CD8-positive, alpha-beta memory T cell (primary cell): ENCODE results near the gene EGFLAM. TPM values are rescaled to one million over a fixed set of nuclear protein-coding genes. Genes with fewer than 3 reads are reported as not detected.

Source experiments
- CTCF ChIA-PET: fragments of 350-600 bp; sonication (Branson Sonifier 250); formaldehyde crosslinking; loops from one replicate; lab custom pipeline; 2021; ENCODE audit warnings: antibody characterized with exemption; lab: Charles Lee
- POLR2A ChIA-PET: fragments of 350-600 bp; sonication (Branson Sonifier 250); formaldehyde crosslinking; loops from one replicate; lab custom pipeline; 2021; ENCODE audit warnings: antibody characterized with exemption; lab: Charles Lee
- DNase-seq, 5 donors: peaks; one replicate each; pipeline versions ENCODE4 v3.0.0 to v3.0.0-alpha.2; 2020 to 2022; ENCODE audit warnings: mixed read lengths in 1 of 5
- H3K27ac ChIP-seq: one replicate; pipeline ENCODE4 v1.7.0; 2013; ENCODE audit warnings: low read depth, mild to moderate bottlenecking, low read length, moderate library complexity
- H3K27me3 ChIP-seq: 2 replicates; pipeline ENCODE4 v1.7.0; 2013; ENCODE audit warnings: low read length, mild to moderate bottlenecking; ENCODE audit not compliant: insufficient read depth, poor library complexity, severe bottlenecking
- H3K36me3 ChIP-seq: 2 replicates; pipeline ENCODE4 v1.7.0; 2013; ENCODE audit warnings: mild to moderate bottlenecking, low read length, moderate library complexity; ENCODE audit not compliant: insufficient read depth
- H3K4me1 ChIP-seq: 2 replicates; pipeline ENCODE4 v1.7.0; 2013; ENCODE audit warnings: mild to moderate bottlenecking, low read length, moderate library complexity; ENCODE audit not compliant: insufficient read depth
- H3K4me3 ChIP-seq: 2 replicates; pipeline ENCODE4 v1.7.0; 2013; ENCODE audit warnings: mild to moderate bottlenecking, low read length
- H3K9me3 ChIP-seq: 2 replicates; pipeline ENCODE4 v1.7.0; 2013; ENCODE audit warnings: mild to moderate bottlenecking, low read length
- H3K27ac Mint-ChIP-seq, 8 donors: one replicate each; pipeline ENCODE4 v1.8.0; 2020 to 2021; ENCODE audit warnings: mixed read lengths in 8 of 8, mild to moderate bottlenecking in 6 of 8, inconsistent platforms in 3 of 8, moderate library complexity in 3 of 8
- H3K27me3 Mint-ChIP-seq, 2 donors: one replicate each; pipeline ENCODE4 v1.8.0; 2020 to 2021; ENCODE audit warnings: mixed read lengths in 2 of 2, mild to moderate bottlenecking in 1 of 2, moderate library complexity in 1 of 2
- H3K36me3 Mint-ChIP-seq, 3 donors: one replicate each; pipeline ENCODE4 v1.8.0; 2020 to 2021; ENCODE audit warnings: mixed read lengths in 3 of 3, inconsistent platforms in 1 of 3, mild to moderate bottlenecking in 1 of 3
- H3K4me1 Mint-ChIP-seq, 3 donors: one replicate each; pipeline ENCODE4 v1.8.0; 2020 to 2021; ENCODE audit warnings: mixed read lengths in 3 of 3, inconsistent platforms in 1 of 3, mild to moderate bottlenecking in 1 of 3
- H3K4me3 Mint-ChIP-seq, 7 donors: one replicate each; pipeline ENCODE4 v1.8.0; 2020 to 2021; ENCODE audit warnings: mixed read lengths in 7 of 7, mild to moderate bottlenecking in 6 of 7, moderate library complexity in 4 of 7, inconsistent platforms in 2 of 7
- H3K9me3 Mint-ChIP-seq, 5 donors: one replicate each; pipeline ENCODE4 v1.8.0; 2020 to 2022; ENCODE audit warnings: mixed read lengths in 5 of 5, mild to moderate bottlenecking in 3 of 5, moderate library complexity in 2 of 5, inconsistent platforms in 1 of 5
- polyA plus RNA-seq: library from polyadenylated mRNA; unstranded; fragments of 300-500 nt; fragmentation: Illumina TruSeq; gene quantifications from one replicate; pipeline ENCODE4 v1.2.3, GENCODE V29; 2021
- total RNA-seq, 2 experiments: library from RNA; stranded (reverse); gene quantifications; one replicate each; pipeline ENCODE4 v1.2.3, GENCODE V29; 2021

Gene EGFLAM
- total and polyA plus RNA-seq, 3 experiments from 2014 or later: not detected

GRCh38 chr5:38373743-38374142 is 115.4 kb downstream of the EGFLAM start:
- ChIA-PET POLR2A (no interaction called here), CTCF (no interaction called here)
- H3K4me3 ChIP-seq: no peak overlapping the region
- no peak overlapping the region for H3K27ac ChIP-seq
- no peaks in the 10 kb centered on the region for H3K27me3 ChIP-seq
- peaks cover 17 to 53% of the 10 kb centered on the region in 2 donors for H3K27me3 Mint-ChIP-seq
- no peaks in the 10 kb centered on the region for H3K36me3 ChIP-seq
- no peak overlapping the region for H3K27ac Mint-ChIP-seq
- H3K4me3 Mint-ChIP-seq: no peak overlapping the region
- DNase-seq: no peak
- H3K9me3 ChIP-seq: no peaks in the 10 kb centered on the region
- peaks cover 14% of the 10 kb centered on the region for H3K4me1 ChIP-seq
- H3K9me3 Mint-ChIP-seq: peaks cover 0 to 4% (median 0%) of the 10 kb centered on the region in 5 donors
- no peaks in the 10 kb centered on the region for H3K4me1 Mint-ChIP-seq
- no peaks in the 10 kb centered on the region for H3K36me3 Mint-ChIP-seq

- Mint-ChIP-seq H3K4me1 (no peaks in the 10 kb centered on the region), H3K9me3 (peaks cover 0 to 4% (median 0%) of the 10 kb centered on the region in 5 donors), H3K27ac (no peak overlapping the region), H3K36me3 (no peaks in the 10 kb centered on the region), H3K4me3 (no peak overlapping the region), H3K27me3 (peaks cover 22 to 63% of the 10 kb centered on the region in 2 donors)
- H3K4me3 ChIP-seq: no peak overlapping the region
- peaks cover 23% of the 10 kb centered on the region for H3K4me1 ChIP-seq
- peaks cover 4% of the 10 kb centered on the region for H3K27me3 ChIP-seq
- H3K9me3 ChIP-seq: no peaks in the 10 kb centered on the region
- H3K36me3 ChIP-seq: no peaks in the 10 kb centered on the region
- ChIA-PET POLR2A (no interaction called here), CTCF (no interaction called here)
- no peak overlapping the region for H3K27ac ChIP-seq
- no peak for DNase-seq
Measured at GRCh38 chr5:38375423-38375822, 117.1 kb downstream of the EGFLAM start.

GRCh38 chr5:38376404-38376803 is 118.0 kb downstream of the EGFLAM start:
- Mint-ChIP-seq H3K4me3 (no peak overlapping the region), H3K9me3 (peaks cover 0 to 4% (median 0%) of the 10 kb centered on the region in 5 donors), H3K36me3 (no peaks in the 10 kb centered on the region), H3K27ac (no peak overlapping the region), H3K27me3 (peaks cover 26 to 72% of the 10 kb centered on the region in 2 donors), H3K4me1 (no peaks in the 10 kb centered on the region)
- CTCF ChIA-PET: no interaction called here
- Histone ChIP-seq H3K36me3 (no peaks in the 10 kb centered on the region), H3K4me1 (peaks cover 23% of the 10 kb centered on the region), H3K27ac (no peak overlapping the region), H3K27me3 (peaks cover 4% of the 10 kb centered on the region), H3K4me3 (no peak overlapping the region), H3K9me3 (no peaks in the 10 kb centered on the region)
- POLR2A ChIA-PET: no interaction called here
- peak in 1 of 5 donors; percentile 22 for DNase-seq

GRCh38 chr5:38378579-38378978 is 120.2 kb downstream of the EGFLAM start:
- peaks cover 26 to 65% of the 10 kb centered on the region in 2 donors for H3K27me3 Mint-ChIP-seq
- peaks cover 4% of the 10 kb centered on the region for H3K27me3 ChIP-seq
- H3K4me3 Mint-ChIP-seq: no peak overlapping the region
- CTCF ChIA-PET: no interaction called here
- peaks cover 23% of the 10 kb centered on the region for H3K4me1 ChIP-seq
- no peak overlapping the region for H3K27ac Mint-ChIP-seq
- H3K9me3 Mint-ChIP-seq: peaks cover 0 to 4% (median 0%) of the 10 kb centered on the region in 5 donors
- peaks cover 0 to 3% (median 3%) of the 10 kb centered on the region in 3 donors for H3K4me1 Mint-ChIP-seq
- no peak overlapping the region for H3K4me3 ChIP-seq
- H3K9me3 ChIP-seq: no peaks in the 10 kb centered on the region
- H3K27ac ChIP-seq: no peak overlapping the region
- no peaks in the 10 kb centered on the region for H3K36me3 Mint-ChIP-seq
- no peaks in the 10 kb centered on the region for H3K36me3 ChIP-seq
- POLR2A ChIA-PET: no interaction called here
- DNase-seq: no peak

- Histone ChIP-seq H3K27ac (no peak overlapping the region), H3K9me3 (no peaks in the 10 kb centered on the region), H3K36me3 (no peaks in the 10 kb centered on the region), H3K4me1 (peaks cover 23% of the 10 kb centered on the region), H3K27me3 (peaks cover 4% of the 10 kb centered on the region), H3K4me3 (no peak overlapping the region)
- H3K4me3 Mint-ChIP-seq: no peak overlapping the region
- H3K27ac Mint-ChIP-seq: no peak overlapping the region
- CTCF ChIA-PET: no interaction called here
- H3K27me3 Mint-ChIP-seq: peaks cover 28 to 57% of the 10 kb centered on the region in 2 donors
- no peaks in the 10 kb centered on the region for H3K36me3 Mint-ChIP-seq
- POLR2A ChIA-PET: no interaction called here
- peaks cover 0 to 4% (median 0%) of the 10 kb centered on the region in 5 donors for H3K9me3 Mint-ChIP-seq
- no peak for DNase-seq
- H3K4me1 Mint-ChIP-seq: peaks cover 0 to 3% (median 3%) of the 10 kb centered on the region in 3 donors
Measured at GRCh38 chr5:38379350-38379937, 121.1 kb downstream of the EGFLAM start.

GRCh38 chr5:38380537-38380936 is 122.2 kb downstream of the EGFLAM start:
- ChIA-PET POLR2A (no interaction called here), CTCF (no interaction called here)
- peaks cover 4% of the 10 kb centered on the region for H3K27me3 ChIP-seq
- Mint-ChIP-seq H3K27me3 (peaks cover 24 to 47% of the 10 kb centered on the region in 2 donors), H3K4me3 (no peak overlapping the region), H3K4me1 (peaks cover 0 to 3% (median 3%) of the 10 kb centered on the region in 3 donors), H3K9me3 (no peaks in the 10 kb centered on the region), H3K36me3 (no peaks in the 10 kb centered on the region), H3K27ac (no peak overlapping the region)
- H3K4me1 ChIP-seq: peaks cover 18% of the 10 kb centered on the region
- no peaks in the 10 kb centered on the region for H3K36me3 ChIP-seq
- no peak overlapping the region for H3K27ac ChIP-seq
- no peak overlapping the region for H3K4me3 ChIP-seq
- no peaks in the 10 kb centered on the region for H3K9me3 ChIP-seq
- no peak for DNase-seq

- peaks cover 12% of the 10 kb centered on the region for H3K4me1 ChIP-seq
- Mint-ChIP-seq H3K27ac (no peak overlapping the region), H3K36me3 (no peaks in the 10 kb centered on the region), H3K9me3 (no peaks in the 10 kb centered on the region), H3K27me3 (peaks cover 24 to 44% of the 10 kb centered on the region in 2 donors), H3K4me3 (no peak overlapping the region), H3K4me1 (peaks cover 0 to 3% (median 3%) of the 10 kb centered on the region in 3 donors)
- DNase-seq: no peak
- H3K27me3 ChIP-seq: peaks cover 4% of the 10 kb centered on the region
- no peaks in the 10 kb centered on the region for H3K36me3 ChIP-seq
- ChIA-PET CTCF (no interaction called here), POLR2A (no interaction called here)
- H3K27ac ChIP-seq: no peak overlapping the region
- H3K4me3 ChIP-seq: no peak overlapping the region
- H3K9me3 ChIP-seq: no peaks in the 10 kb centered on the region
Measured at GRCh38 chr5:38381361-38381760, 123.0 kb downstream of the EGFLAM start.

GRCh38 chr5:38382898-38383297 is 124.5 kb downstream of the EGFLAM start:
- CTCF ChIA-PET: interaction anchor here (0.7 to 1.4 kb wide), 5 partner anchors 11 to 59 kb away, joined by 3 to 4 read pairs (median 4); no protein-coding TSS in a partner anchor
- H3K27me3 Mint-ChIP-seq: peaks cover 19 to 40% of the 10 kb centered on the region in 2 donors
- Histone ChIP-seq H3K4me3 (no peak overlapping the region), H3K27me3 (peaks cover 4% of the 10 kb centered on the region), H3K36me3 (no peaks in the 10 kb centered on the region), H3K4me1 (peaks cover 12% of the 10 kb centered on the region), H3K27ac (no peak overlapping the region), H3K9me3 (no peaks in the 10 kb centered on the region)
- H3K9me3 Mint-ChIP-seq: no peaks in the 10 kb centered on the region
- no peak overlapping the region for H3K27ac Mint-ChIP-seq
- DNase-seq: peak in 3 of 5 donors; percentile 2 to 41 (median 8)
- POLR2A ChIA-PET: no interaction called here
- no peak overlapping the region for H3K4me3 Mint-ChIP-seq
- H3K36me3 Mint-ChIP-seq: no peaks in the 10 kb centered on the region
- H3K4me1 Mint-ChIP-seq: peaks cover 0 to 3% (median 3%) of the 10 kb centered on the region in 3 donors
